Cardiac muscle cell (in vitro differentiated cells and primary cell): ENCODE data around the gene PTOV1. TPM values are rescaled to one million over a fixed set of nuclear protein-coding genes. Genes with fewer than 3 reads are reported as not detected.
A peak's percentile ranks its signal among the peaks of the same experiment; 100 is the strongest.

Experiments
- DNase-seq, 2 donors: peaks; one replicate each; pipeline versions ENCODE4 v3.0.0 to v3.0.0-alpha.2; 2010 to 2017; ENCODE audit warnings: low read depth in 1 of 2, low spot score in 1 of 2
- H3K27ac ChIP-seq: fragments of 200-600 bp; sonication (generic); 2 replicates; pipeline ENCODE4 v1.5.1; 2016
- H3K27me3 ChIP-seq: fragments of 200-600 bp; sonication (generic); 2 replicates; pipeline ENCODE4 v1.6.0; 2016; ENCODE audit warnings: control low read depth
- H3K36me3 ChIP-seq: fragments of 200-600 bp; sonication (generic); 2 replicates; pipeline ENCODE4 v1.5.1; 2016; ENCODE audit warnings: control low read depth
- H3K4me1 ChIP-seq: fragments of 200-600 bp; sonication (generic); 2 replicates; pipeline ENCODE4 v1.8.1; 2017; ENCODE audit warnings: low read depth, mild to moderate bottlenecking, mixed run types
- H3K4me3 ChIP-seq: fragments of 200-600 bp; sonication (generic); 2 replicates; pipeline ENCODE4 v1.5.1; 2016; ENCODE audit warnings: mild to moderate bottlenecking
- H3K9me3 ChIP-seq: fragments of 200-600 bp; sonication (generic); 2 replicates; pipeline ENCODE4 v1.5.1; 2017; ENCODE audit warnings: low read depth, mild to moderate bottlenecking, control low read depth
- polyA plus RNA-seq: library from polyadenylated mRNA; unstranded; fragments of >200 nt; fragmentation: Nextera tagmentation; extraction: Ambion mirVana; gene quantifications from 2 replicates; pipeline ENCODE4 v1.2.1, GENCODE V29; 2016
- total RNA-seq: library from RNA; depleted of rRNA; stranded (reverse); fragments of >200 nt; gene quantifications from 2 replicates; pipeline ENCODE4 v1.2.3, GENCODE V29; 2016
- TF ChIP-seq, protein P1 (sequence below): IDR thresholded peaks from 2 replicates; pipeline ENCODE4 v1.5.1; 2012; ENCODE audit warnings: low read depth, mild to moderate bottlenecking, low read length

Gene PTOV1
- total and polyA plus RNA-seq, 2 experiments from 2014 or later: 290 to 583 TPM

DNA sequence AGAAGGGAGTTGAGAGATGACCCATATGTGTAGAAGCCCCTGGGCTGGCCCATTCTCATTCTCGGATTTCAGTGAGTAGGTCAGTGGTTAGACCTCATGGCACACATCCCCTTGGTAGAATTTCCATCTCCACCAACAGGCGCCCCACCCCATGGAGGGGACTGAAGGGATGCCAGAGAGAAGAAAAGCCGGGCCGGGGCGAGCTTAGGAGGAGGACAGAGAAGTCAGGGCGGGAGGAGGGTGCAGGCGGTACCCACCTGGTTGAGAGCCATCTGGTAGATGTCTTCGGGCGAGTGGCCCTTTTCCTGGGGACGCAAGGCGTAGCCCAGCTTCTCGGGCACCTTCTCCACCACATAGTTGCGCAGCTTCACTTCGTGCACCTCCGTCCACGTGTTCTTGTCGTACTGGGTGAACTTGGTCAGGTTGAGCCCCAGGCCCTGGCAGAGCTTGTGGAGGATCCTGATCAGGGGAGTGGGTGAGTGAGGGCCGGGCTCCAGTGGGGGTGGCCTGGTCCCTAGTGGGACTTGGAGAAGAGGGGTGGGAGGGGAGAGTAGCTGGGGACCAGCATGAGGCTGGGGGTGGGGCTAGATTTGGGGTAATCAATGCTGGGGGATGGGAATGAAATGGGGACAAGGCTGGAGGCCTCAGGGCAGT, 43.2 kb downstream of the PTOV1 start:
- no peak for DNase-seq

DNA sequence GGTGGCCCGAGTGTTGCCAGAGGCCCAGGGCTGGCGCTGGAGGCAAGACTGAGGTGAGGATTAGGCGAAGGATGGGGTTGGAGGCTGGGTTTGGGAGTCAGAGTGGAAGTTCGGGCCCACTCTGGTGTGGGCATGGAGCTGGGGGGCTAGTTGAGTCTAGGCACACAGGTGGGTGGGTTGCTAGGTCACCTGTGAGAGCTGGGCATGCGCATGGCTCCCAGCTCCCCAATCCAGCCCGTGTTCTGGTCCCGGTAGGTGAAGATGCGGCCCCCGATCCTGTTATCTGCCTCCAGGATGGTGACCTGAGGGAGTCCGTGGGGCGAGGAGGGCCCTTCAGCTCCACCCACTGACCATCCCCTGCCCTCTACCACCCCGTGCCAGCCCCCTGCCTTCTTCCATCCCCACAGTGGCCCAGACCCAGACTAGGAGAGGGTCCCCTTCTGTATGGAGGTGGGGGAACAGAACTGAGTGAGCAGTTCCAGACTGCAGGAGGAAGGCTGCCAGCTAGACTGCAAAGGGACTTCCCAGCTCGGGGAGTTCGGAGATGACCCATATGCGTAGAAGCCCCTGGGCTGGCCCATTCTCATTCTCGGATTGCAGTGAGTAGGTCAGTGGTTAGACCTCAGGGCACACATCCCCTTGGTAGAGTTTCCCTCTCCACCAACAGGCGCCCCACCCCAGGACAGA, 44.1 kb downstream of the PTOV1 start:
- no peak overlapping the region for H3K27ac ChIP-seq
- H3K27me3 ChIP-seq: no peaks in the 10 kb centered on the region
- no peak for DNase-seq
- no peaks in the 10 kb centered on the region for H3K4me1 ChIP-seq
- H3K4me3 ChIP-seq: no peak overlapping the region
- TF ChIP-seq, protein P1, sequence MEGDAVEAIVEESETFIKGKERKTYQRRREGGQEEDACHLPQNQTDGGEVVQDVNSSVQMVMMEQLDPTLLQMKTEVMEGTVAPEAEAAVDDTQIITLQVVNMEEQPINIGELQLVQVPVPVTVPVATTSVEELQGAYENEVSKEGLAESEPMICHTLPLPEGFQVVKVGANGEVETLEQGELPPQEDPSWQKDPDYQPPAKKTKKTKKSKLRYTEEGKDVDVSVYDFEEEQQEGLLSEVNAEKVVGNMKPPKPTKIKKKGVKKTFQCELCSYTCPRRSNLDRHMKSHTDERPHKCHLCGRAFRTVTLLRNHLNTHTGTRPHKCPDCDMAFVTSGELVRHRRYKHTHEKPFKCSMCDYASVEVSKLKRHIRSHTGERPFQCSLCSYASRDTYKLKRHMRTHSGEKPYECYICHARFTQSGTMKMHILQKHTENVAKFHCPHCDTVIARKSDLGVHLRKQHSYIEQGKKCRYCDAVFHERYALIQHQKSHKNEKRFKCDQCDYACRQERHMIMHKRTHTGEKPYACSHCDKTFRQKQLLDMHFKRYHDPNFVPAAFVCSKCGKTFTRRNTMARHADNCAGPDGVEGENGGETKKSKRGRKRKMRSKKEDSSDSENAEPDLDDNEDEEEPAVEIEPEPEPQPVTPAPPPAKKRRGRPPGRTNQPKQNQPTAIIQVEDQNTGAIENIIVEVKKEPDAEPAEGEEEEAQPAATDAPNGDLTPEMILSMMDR: no peak
- no peaks in the 10 kb centered on the region for H3K9me3 ChIP-seq
- H3K36me3 ChIP-seq: no peaks in the 10 kb centered on the region

More for the DNA sequence above, 43.2 kb downstream of the PTOV1 start:
- H3K27me3 ChIP-seq: no peaks in the 10 kb centered on the region
- TF ChIP-seq, protein P1: no peak
- H3K4me3 ChIP-seq: no peak overlapping the region
- H3K27ac ChIP-seq: no peak overlapping the region
- no peaks in the 10 kb centered on the region for H3K36me3 ChIP-seq
- no peaks in the 10 kb centered on the region for H3K4me1 ChIP-seq
- no peaks in the 10 kb centered on the region for H3K9me3 ChIP-seq

DNA sequence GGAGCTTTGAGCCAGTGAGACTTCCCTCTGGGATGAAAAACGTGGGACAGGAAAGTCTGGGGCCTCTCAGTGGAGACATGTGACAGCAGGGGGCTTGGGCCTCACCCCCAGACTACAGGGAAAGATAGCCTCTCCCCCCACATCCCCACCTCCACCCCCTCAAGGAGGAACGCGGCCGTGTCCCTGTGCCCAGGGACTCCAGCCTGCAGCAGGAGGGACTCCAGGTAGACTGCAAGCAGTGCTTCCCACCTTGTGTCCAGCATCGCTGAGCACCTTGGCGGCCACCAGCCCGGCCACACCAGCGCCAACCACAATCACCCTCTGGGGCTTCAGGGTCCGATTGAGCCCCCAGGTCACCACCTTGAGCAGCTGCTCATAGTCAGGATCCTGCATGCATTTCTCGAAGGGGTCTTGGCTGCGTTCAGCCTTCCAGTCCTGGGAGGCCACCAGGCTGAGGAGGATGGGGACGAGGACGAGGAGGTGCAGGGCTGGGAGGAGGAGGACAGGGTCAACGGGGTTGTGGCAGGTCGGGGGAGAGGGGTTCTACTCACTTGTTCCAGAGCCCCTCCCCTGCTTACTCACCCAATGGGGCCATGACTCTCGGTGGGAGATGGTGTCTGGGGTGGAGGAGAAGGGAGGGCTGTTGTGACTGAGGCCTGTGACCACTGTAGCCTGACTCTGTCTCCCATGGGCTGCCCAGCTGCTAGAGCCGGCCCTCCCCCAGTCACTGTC, 44.8 kb downstream of the PTOV1 start:
- Histone ChIP-seq H3K4me1 (no peaks in the 10 kb centered on the region), H3K27ac (no peak overlapping the region), H3K9me3 (no peaks in the 10 kb centered on the region), H3K4me3 (no peak overlapping the region), H3K36me3 (no peaks in the 10 kb centered on the region), H3K27me3 (no peaks in the 10 kb centered on the region)
- DNase-seq: no peak
- TF ChIP-seq, protein P1: no peak

DNA sequence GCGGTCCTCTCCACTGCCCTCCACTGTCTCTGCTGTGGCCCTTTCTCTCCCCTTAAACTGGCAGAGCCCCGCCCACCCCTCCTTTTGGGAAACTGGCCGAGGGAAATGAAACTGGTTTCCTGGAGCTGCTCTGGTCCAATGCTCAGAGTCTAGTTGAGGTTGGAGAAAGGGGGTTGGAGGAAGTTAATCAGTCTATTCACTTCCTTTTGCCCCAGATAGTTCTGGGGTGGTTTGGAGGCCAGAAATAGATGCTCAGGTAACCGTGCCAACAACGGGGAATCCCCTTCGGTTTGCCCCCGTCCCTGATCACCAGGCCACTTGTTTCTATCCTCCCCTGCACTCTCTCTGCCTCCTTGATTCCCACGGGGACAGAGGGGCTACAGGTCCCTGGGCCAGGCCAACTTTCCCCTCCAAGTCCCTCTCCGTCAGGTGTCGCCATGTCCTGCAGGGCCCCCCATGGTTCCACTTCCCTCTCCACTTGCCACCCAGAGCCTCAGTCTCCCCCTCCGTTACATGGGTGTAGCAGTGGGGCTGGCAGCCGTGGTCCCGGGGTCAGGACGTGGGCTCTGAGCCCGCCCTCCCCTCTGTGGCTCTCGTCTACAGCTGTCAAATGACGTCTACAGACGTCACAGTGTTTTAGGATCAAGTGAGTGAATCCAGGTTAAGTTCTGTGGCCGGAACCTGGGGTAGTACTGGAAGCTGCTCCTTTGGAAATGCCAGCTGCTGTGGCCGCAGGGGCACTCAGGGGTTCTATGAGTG, 46.1 kb downstream of the PTOV1 start, which contains the start of gene IL4I1:
TSS of gene IL4I1 (minus strand) at position 25 of the 759 bp plus-strand sequence. CDS start 727 bp downstream, outside the sequence.
- no peaks in the 10 kb centered on the region for H3K4me1 ChIP-seq
- H3K27me3 ChIP-seq: no peaks in the 10 kb centered on the region
- peak in 1 of 2 donors; percentile 41 for DNase-seq
- no peaks in the 10 kb centered on the region for H3K9me3 ChIP-seq
- no peak within 1 kb of the TSS for H3K4me3 ChIP-seq
- H3K36me3 ChIP-seq: no peaks in the 10 kb centered on the region
- no peak within 1 kb of the TSS for H3K27ac ChIP-seq
- TF ChIP-seq, protein P1: no peak

DNA sequence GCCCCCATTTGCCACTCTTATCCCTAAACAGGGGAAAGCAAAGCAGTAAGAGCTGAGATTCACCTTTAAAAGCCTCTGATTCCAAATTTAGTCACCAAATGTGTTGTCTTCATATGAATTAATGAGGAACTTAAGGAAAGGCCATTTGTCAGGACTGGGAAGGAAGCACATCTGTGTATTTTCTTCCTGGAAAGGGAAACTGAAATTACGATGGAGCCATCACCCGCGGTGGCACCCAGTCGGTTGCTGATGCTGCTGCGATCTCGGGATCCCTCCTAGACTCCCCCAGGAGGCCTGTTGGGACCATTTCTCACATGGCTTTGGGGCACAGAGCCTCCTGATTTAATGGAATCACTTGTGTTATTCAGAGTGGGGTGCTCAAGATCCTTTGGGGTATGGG, 53.2 kb downstream of the PTOV1 start:
- TF ChIP-seq, protein P1: no peak
- Histone ChIP-seq H3K27ac (no peak overlapping the region), H3K9me3 (no peaks in the 10 kb centered on the region), H3K36me3 (peaks cover 9% of the 10 kb centered on the region), H3K27me3 (no peaks in the 10 kb centered on the region), H3K4me1 (no peaks in the 10 kb centered on the region), H3K4me3 (no peak overlapping the region)
- no peak for DNase-seq
